NCI-H510A treated with DMSO at 0.1 percent for 48 hours (cell line): ENCODE results near the gene KLHL40.

Experiments
- DNase-seq: peaks from one replicate; lab custom pipeline; 2025; lab: John Stamatoyannopoulos, UW

Gene KLHL40

GRCh38 chr3:42685363-42685881 lies at the start of gene KLHL40:
Gene KLHL40, plus strand, starts transcription at chr3:42685537. Its CDS starts 82 bp downstream, at chr3:42685619.
- DNase-seq, result no peak

GRCh38 chr3:42637001-42637400 lies 48.3 kb upstream of the KLHL40 start:
- no peak for DNase-seq

GRCh38 chr3:42638339-42638842 lies 46.9 kb upstream of the KLHL40 start:
- DNase-seq, result no peak

GRCh38 chr3:42639192-42639591 lies 46.1 kb upstream of the KLHL40 start:
- DNase-seq, result no peak

GRCh38 chr3:42640129-42640528 lies 45.2 kb upstream of the KLHL40 start:
- DNase-seq, result no peak

GRCh38 chr3:42640771-42641370 lies 44.5 kb upstream of the KLHL40 start:
- no peak for DNase-seq

GRCh38 chr3:42647821-42648459 lies 37.4 kb upstream of the KLHL40 start:
- DNase-seq, result no peak

GRCh38 chr3:42649006-42649405 lies 36.3 kb upstream of the KLHL40 start:
- DNase-seq, result no peak

GRCh38 chr3:42649783-42650182 lies 35.6 kb upstream of the KLHL40 start:
- no peak for DNase-seq

GRCh38 chr3:42651248-42652091 lies 33.9 kb upstream of the KLHL40 start:
- no peak for DNase-seq

GRCh38 chr3:42652251-42652610 lies 33.1 kb upstream of the KLHL40 start:
- no peak for DNase-seq

- no peak for DNase-seq
Observed at GRCh38 chr3:42652611-42653302, 32.6 kb upstream of the KLHL40 start.

- DNase-seq, result no peak
Observed at GRCh38 chr3:42653303-42653559, 32.1 kb upstream of the KLHL40 start.

- no peak for DNase-seq
Observed at GRCh38 chr3:42653560-42654330, 31.6 kb upstream of the KLHL40 start, which contains the start of gene ZBTB47. Gene ZBTB47, plus strand, starts transcription at chr3:42653697. Its CDS starts 4,659 bp downstream, at chr3:42658356.

GRCh38 chr3:42654331-42655201 lies 30.8 kb upstream of the KLHL40 start:
- no peak for DNase-seq

GRCh38 chr3:42655331-42655888 lies 29.9 kb upstream of the KLHL40 start:
- no peak for DNase-seq

- DNase-seq, result no peak
Observed at GRCh38 chr3:42655980-42656679, 29.2 kb upstream of the KLHL40 start.

GRCh38 chr3:42656680-42657610 lies 28.4 kb upstream of the KLHL40 start:
- DNase-seq, result no peak
